ENCODE data around the gene FHIT.

The FHIT gene

DNA sequence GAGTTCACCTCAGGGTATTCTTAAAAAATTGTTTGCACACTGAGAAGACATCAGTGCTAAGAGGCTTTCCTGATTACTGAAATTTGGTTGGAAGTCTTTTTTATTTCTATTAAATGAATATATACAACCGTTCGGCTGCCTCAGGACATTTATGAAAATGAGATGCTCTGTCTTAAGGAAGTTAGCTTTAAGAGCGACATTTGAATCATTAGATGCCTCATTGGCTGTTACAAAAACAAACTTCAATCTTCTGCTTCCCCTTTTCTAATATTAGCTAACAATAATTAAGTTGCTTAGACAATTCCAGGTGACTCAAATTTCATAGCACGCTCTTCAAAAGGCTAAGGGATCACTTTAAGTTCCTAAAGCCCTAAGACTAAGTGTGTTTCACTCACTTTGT lies 673.7 kb downstream of the FHIT start:
- Histone ChIP-seq H3K9me3 (ENCODE audit: control insufficient read depth, low read length) (no peaks in the 10 kb centered on the region), H3K4me3 (ENCODE audit: insufficient read depth, low read depth, low read length, poor library complexity, severe bottlenecking) (no peak overlapping the region), H3K27ac (ENCODE audit: insufficient read depth, low read length, poor library complexity, severe bottlenecking) (no peak overlapping the region)

DNA sequence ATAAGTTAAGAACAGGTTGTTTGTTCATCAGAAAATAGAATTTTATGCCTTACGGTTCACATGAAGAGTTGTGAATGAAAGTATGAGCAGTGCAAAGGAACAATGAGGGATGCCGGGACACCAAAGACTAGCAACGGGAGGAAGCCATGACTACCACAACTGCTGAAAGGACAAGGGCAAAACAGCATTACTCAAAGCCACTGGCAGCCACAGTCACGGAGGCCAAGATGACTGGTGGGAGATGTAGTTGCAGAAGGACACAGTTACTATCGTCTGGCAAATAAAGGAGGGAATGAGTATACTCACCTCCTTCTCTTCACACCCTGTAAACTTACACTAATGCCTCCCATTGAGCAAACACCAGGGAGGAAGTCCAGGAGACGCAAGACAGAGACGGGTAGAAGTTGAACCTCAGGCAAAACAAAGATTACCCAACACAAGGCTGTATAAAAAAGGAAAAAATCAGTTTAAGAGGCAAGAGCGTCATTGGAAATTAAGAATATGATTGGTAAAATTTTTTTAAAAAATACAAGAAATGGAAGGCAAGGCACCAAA lies 675.5 kb downstream of the FHIT start:
- H3K27ac ChIP-seq (ENCODE audit: insufficient read depth, low read length, poor library complexity, severe bottlenecking): no peak overlapping the region
- no peaks in the 10 kb centered on the region for H3K9me3 ChIP-seq (ENCODE audit: control insufficient read depth, low read length)
- H3K4me1 ChIP-seq (ENCODE audit: control insufficient read depth, insufficient read depth, low read length, poor library complexity, severe bottlenecking): no peaks in the 10 kb centered on the region
- H3K36me3 ChIP-seq (ENCODE audit: control insufficient read depth, insufficient read depth, low read length): no peaks in the 10 kb centered on the region
- H3K27me3 ChIP-seq (replicated peaks; ENCODE audit: control insufficient read depth, insufficient read depth, low read length, poor library complexity, severe bottlenecking): no peaks in the 10 kb centered on the region
- H3K4me3 ChIP-seq (ENCODE audit: insufficient read depth, low read depth, low read length, poor library complexity, severe bottlenecking): no peak overlapping the region
- DNase-seq: no peak

More for the DNA sequence above, 673.7 kb downstream of the FHIT start:
- Histone ChIP-seq H3K4me1 (ENCODE audit: control insufficient read depth, insufficient read depth, low read length, poor library complexity, severe bottlenecking) (no peaks in the 10 kb centered on the region), H3K36me3 (ENCODE audit: control insufficient read depth, insufficient read depth, low read length) (no peaks in the 10 kb centered on the region), H3K27me3 (replicated peaks; ENCODE audit: control insufficient read depth, insufficient read depth, low read length, poor library complexity, severe bottlenecking) (no peaks in the 10 kb centered on the region)
- no peak for DNase-seq

DNA sequence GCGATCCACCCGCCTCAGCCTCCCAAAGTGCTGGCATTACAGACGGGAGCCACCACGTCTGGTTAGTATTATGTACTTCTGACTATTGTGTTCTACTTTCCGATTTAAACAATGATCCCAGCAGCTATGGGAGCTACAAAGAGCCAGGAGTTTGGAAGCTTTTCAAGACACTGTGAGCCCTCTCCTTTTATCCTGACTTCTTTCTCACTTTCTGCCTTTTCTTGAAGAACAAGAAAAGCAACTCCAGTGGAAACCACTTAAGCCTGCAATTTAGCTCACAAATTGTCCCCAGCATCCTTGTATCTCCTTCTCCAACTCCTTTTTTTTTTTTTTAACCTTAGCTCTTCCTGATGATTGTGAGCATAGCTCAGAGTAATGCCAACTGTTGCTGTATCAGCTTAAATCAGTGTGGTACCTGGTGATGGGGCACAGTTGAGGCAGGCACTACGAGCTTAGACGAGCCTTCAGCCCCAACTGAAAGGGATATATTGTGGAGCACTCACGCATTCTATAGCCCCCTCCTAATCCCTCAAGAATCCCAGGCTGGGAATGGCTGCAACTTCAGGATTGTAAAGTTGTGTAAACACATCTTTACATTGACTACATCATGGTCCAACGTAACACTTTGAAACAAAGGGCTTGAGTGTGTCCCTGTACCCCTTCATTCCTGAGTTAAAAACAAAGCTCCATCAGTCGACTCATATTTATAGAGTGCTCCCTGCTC lies 677.0 kb downstream of the FHIT start:
- Histone ChIP-seq H3K36me3 (ENCODE audit: control insufficient read depth, insufficient read depth, low read length) (no peaks in the 10 kb centered on the region), H3K27ac (ENCODE audit: insufficient read depth, low read length, poor library complexity, severe bottlenecking) (no peak overlapping the region), H3K4me3 (ENCODE audit: insufficient read depth, low read depth, low read length, poor library complexity, severe bottlenecking) (no peak overlapping the region), H3K9me3 (ENCODE audit: control insufficient read depth, low read length) (no peaks in the 10 kb centered on the region), H3K4me1 (ENCODE audit: control insufficient read depth, insufficient read depth, low read length, poor library complexity, severe bottlenecking) (no peaks in the 10 kb centered on the region), H3K27me3 (replicated peaks; ENCODE audit: control insufficient read depth, insufficient read depth, low read length, poor library complexity, severe bottlenecking) (no peaks in the 10 kb centered on the region)
- DNase-seq: no peak

DNA sequence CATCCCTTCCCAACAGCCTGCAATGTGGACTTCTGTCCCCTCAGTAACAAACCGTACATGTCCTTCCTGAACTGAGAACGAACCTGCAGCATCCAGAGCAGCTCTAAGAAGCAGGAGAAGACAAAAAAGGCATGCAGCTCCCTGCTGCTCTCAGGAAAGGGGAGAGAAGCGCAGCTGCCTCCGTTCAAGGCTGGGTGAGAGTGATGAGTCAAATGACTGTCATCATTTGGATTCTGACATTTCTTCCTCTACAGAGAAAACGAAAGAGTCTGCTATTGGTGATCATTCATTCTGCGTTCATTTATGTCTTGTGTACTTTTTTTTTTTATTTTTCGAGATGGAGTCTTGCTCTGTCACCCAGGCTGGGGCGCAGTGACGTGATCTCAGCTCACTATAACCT lies 677.8 kb downstream of the FHIT start:
- H3K36me3 ChIP-seq (ENCODE audit: control insufficient read depth, insufficient read depth, low read length): no peaks in the 10 kb centered on the region
- H3K27me3 ChIP-seq (replicated peaks; ENCODE audit: control insufficient read depth, insufficient read depth, low read length, poor library complexity, severe bottlenecking): no peaks in the 10 kb centered on the region
- no peak overlapping the region for H3K27ac ChIP-seq (ENCODE audit: insufficient read depth, low read length, poor library complexity, severe bottlenecking)
- no peaks in the 10 kb centered on the region for H3K9me3 ChIP-seq (ENCODE audit: control insufficient read depth, low read length)
- no peak for DNase-seq
- H3K4me3 ChIP-seq (ENCODE audit: insufficient read depth, low read depth, low read length, poor library complexity, severe bottlenecking): no peak overlapping the region
- no peaks in the 10 kb centered on the region for H3K4me1 ChIP-seq (ENCODE audit: control insufficient read depth, insufficient read depth, low read length, poor library complexity, severe bottlenecking)

DNA sequence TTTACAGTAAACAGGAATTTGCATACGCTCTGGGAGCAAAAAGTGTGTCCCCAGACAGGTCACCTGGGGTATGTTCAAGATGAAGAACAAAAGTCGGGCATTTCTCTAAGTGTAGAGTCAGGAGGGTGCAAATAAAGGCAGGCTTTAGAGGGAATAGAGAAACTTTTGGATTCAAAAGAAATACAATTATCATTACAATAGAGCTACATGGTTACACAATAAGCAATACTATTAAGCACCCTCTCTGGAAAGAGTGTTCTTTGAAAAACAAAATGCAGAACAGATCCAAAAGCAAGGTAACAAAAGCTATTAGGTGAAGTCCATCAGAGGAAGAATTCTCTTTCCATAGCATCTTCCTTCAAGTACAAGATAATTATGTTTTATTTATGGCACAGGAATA lies 679.7 kb downstream of the FHIT start:
- no peak for DNase-seq
- Histone ChIP-seq H3K4me1 (ENCODE audit: control insufficient read depth, insufficient read depth, low read length, poor library complexity, severe bottlenecking) (no peaks in the 10 kb centered on the region), H3K36me3 (ENCODE audit: control insufficient read depth, insufficient read depth, low read length) (no peaks in the 10 kb centered on the region), H3K9me3 (ENCODE audit: control insufficient read depth, low read length) (no peaks in the 10 kb centered on the region), H3K27ac (ENCODE audit: insufficient read depth, low read length, poor library complexity, severe bottlenecking) (no peak overlapping the region), H3K4me3 (ENCODE audit: insufficient read depth, low read depth, low read length, poor library complexity, severe bottlenecking) (no peak overlapping the region), H3K27me3 (replicated peaks; ENCODE audit: control insufficient read depth, insufficient read depth, low read length, poor library complexity, severe bottlenecking) (no peaks in the 10 kb centered on the region)

DNA sequence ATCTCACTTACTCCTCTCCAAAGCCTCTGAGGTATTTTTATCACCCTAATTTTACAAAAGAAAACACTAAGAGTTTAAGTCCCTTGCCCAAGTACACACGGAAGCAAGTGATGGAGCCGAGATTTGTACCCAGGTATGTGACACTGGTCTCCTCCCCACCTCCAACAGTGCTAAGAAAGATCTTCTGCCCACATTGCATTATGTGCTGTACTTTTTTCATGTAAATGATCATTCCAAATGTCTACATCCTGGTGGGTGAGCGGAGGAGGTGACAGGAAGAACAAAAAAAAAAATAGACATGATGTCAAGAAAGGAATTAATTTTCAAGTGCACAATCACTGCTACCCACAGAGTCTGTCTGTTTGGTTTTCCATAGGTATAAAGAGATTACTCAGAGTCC lies 694.1 kb downstream of the FHIT start:
- no peaks in the 10 kb centered on the region for H3K27me3 ChIP-seq (replicated peaks; ENCODE audit: control insufficient read depth, insufficient read depth, low read length, poor library complexity, severe bottlenecking)

DNA sequence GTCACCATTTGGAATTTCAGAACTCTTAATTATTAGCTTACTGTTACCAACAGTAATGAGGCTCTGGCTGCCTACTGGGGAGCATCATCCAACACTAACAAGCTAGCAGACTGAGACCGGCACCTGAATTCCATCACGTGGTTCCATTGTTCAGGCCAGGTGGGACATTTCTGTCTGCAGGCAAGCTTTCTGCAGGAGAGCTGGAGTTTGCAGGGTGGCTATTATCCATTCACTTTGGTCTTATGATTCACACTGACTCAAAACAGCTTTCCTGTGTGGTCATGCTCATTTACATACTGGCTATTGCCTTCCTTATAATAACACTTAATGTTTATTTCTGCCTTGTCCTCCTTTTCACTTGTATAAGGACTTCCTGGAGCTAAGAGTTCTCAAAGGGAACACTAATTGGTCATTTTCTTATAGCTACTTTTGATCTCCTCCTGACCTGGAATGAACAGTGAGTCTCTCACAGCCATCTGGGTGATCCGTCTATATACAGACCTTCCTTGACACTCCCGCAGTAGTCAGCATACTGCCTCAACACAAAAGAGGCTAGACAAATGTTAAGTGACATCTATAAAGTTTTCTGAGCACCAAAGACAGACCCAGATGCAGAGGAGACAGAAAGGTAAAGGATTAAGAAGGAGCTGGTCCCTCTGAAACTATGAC lies 695.4 kb downstream of the FHIT start:
- Histone ChIP-seq H3K4me1 (ENCODE audit: control insufficient read depth, insufficient read depth, low read length, poor library complexity, severe bottlenecking) (no peaks in the 10 kb centered on the region), H3K4me3 (ENCODE audit: insufficient read depth, low read depth, low read length, poor library complexity, severe bottlenecking) (no peak overlapping the region), H3K27me3 (replicated peaks; ENCODE audit: control insufficient read depth, insufficient read depth, low read length, poor library complexity, severe bottlenecking) (no peaks in the 10 kb centered on the region), H3K27ac (ENCODE audit: insufficient read depth, low read length, poor library complexity, severe bottlenecking) (no peak overlapping the region), H3K36me3 (ENCODE audit: control insufficient read depth, insufficient read depth, low read length) (no peaks in the 10 kb centered on the region), H3K9me3 (ENCODE audit: control insufficient read depth, low read length) (no peaks in the 10 kb centered on the region)
- DNase-seq: no peak

More for the DNA sequence above, 694.1 kb downstream of the FHIT start:
- H3K36me3 ChIP-seq (ENCODE audit: control insufficient read depth, insufficient read depth, low read length): no peaks in the 10 kb centered on the region
- H3K27ac ChIP-seq (ENCODE audit: insufficient read depth, low read length, poor library complexity, severe bottlenecking): no peak overlapping the region
- H3K9me3 ChIP-seq (ENCODE audit: control insufficient read depth, low read length): no peaks in the 10 kb centered on the region
- no peak overlapping the region for H3K4me3 ChIP-seq (ENCODE audit: insufficient read depth, low read depth, low read length, poor library complexity, severe bottlenecking)
- H3K4me1 ChIP-seq (ENCODE audit: control insufficient read depth, insufficient read depth, low read length, poor library complexity, severe bottlenecking): no peaks in the 10 kb centered on the region
- no peak for DNase-seq

DNA sequence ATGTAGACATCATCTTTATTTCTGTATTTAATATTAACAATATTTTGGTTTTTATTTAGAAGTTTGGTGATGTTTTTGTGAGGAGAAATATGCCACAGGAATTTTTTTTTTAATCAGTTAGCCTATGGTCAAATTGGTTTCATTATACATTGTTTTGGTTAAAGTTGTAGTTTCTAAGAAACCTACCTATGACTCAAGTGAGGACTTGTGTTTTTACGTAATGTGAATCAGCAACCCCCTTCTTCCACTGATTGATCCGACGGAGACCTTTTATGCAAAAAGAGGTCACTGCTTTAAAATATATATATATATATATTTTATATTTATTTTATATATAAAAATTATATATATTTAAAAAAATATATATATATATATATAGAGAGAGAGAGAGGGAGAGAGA lies 698.1 kb downstream of the FHIT start:
- Histone ChIP-seq H3K9me3 (ENCODE audit: control insufficient read depth, low read length) (no peaks in the 10 kb centered on the region), H3K27me3 (replicated peaks; ENCODE audit: control insufficient read depth, insufficient read depth, low read length, poor library complexity, severe bottlenecking) (no peaks in the 10 kb centered on the region), H3K4me3 (ENCODE audit: insufficient read depth, low read depth, low read length, poor library complexity, severe bottlenecking) (no peak overlapping the region), H3K36me3 (ENCODE audit: control insufficient read depth, insufficient read depth, low read length) (no peaks in the 10 kb centered on the region), H3K4me1 (ENCODE audit: control insufficient read depth, insufficient read depth, low read length, poor library complexity, severe bottlenecking) (no peaks in the 10 kb centered on the region), H3K27ac (ENCODE audit: insufficient read depth, low read length, poor library complexity, severe bottlenecking) (no peak overlapping the region)
- DNase-seq: no peak

DNA sequence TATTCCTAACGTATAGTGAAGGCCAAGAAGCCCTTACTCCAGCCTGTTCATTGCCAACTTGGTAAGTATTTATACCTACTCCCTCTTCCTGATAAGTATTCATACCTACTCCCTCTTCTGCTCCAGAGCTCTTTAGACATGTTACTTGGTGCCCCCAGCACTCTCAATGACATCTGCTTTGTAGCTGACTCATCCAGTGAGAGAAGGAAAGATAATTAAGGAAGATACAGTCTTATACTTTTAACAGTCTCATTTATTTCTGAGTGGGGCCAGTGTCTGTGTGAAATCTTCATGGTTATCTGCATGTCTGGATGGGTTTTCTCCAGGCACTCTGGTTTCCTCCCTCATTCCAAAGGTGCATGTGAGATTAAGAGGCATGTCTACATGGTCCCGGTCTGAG lies 698.7 kb downstream of the FHIT start:
- Histone ChIP-seq H3K27me3 (replicated peaks; ENCODE audit: control insufficient read depth, insufficient read depth, low read length, poor library complexity, severe bottlenecking) (no peaks in the 10 kb centered on the region), H3K4me3 (ENCODE audit: insufficient read depth, low read depth, low read length, poor library complexity, severe bottlenecking) (no peak overlapping the region), H3K36me3 (ENCODE audit: control insufficient read depth, insufficient read depth, low read length) (no peaks in the 10 kb centered on the region), H3K9me3 (ENCODE audit: control insufficient read depth, low read length) (no peaks in the 10 kb centered on the region), H3K4me1 (ENCODE audit: control insufficient read depth, insufficient read depth, low read length, poor library complexity, severe bottlenecking) (no peaks in the 10 kb centered on the region), H3K27ac (ENCODE audit: insufficient read depth, low read length, poor library complexity, severe bottlenecking) (no peak overlapping the region)
- DNase-seq: no peak

DNA sequence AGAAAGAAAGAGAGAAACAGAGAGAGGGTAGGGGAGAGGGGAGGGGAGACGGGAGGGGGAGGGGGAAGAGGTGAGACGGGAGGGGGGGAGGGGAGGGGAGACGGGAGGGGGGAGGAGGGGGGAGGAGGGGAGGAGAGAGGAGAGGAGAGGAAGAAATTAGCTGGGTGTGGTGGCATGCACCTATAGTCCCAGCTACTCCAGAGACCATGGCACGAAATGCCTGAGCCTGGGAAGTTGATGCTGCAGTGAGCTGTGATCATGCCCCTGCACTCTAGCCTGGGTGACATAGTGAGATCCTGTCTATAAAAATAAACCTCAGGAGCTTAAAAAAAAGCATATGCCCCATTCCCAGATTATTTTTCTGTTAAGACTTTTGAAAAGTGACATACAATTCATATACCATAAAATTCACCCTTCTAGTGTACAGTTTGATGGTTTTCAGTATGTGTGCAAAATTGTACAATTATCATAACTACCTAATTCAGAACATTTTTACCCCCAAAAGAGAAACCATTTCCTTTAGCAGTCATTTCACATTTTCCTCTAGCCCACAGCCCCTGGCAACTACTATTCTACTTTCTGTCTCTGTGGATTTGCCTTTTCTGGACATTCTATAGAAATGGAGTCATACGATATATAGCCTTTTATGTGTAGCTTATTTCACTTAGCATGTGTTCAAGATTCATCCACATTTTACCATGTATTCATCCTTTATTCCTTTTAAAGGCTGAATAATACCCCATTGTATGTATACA lies 699.6 kb downstream of the FHIT start:
- Histone ChIP-seq H3K4me1 (ENCODE audit: control insufficient read depth, insufficient read depth, low read length, poor library complexity, severe bottlenecking) (no peaks in the 10 kb centered on the region), H3K27me3 (replicated peaks; ENCODE audit: control insufficient read depth, insufficient read depth, low read length, poor library complexity, severe bottlenecking) (no peaks in the 10 kb centered on the region), H3K9me3 (ENCODE audit: control insufficient read depth, low read length) (no peaks in the 10 kb centered on the region), H3K36me3 (ENCODE audit: control insufficient read depth, insufficient read depth, low read length) (no peaks in the 10 kb centered on the region), H3K4me3 (ENCODE audit: insufficient read depth, low read depth, low read length, poor library complexity, severe bottlenecking) (no peak overlapping the region), H3K27ac (ENCODE audit: insufficient read depth, low read length, poor library complexity, severe bottlenecking) (no peak overlapping the region)
- DNase-seq: no peak
